NB4 (cell line): ENCODE results near the gene AUH.

Experiments used
- MYC ChIP-seq: IDR thresholded peaks from 2 replicates; pipeline ENCODE4 v1.6.1; 2011; ENCODE audit warnings: low read depth, low read length
- POLR2A ChIP-seq: IDR thresholded peaks from 2 replicates; pipeline ENCODE4 v1.6.1; 2011; ENCODE audit warnings: mild to moderate bottlenecking; ENCODE audit not compliant: insufficient read length; ENCODE audit errors: extremely low read depth
- TF ChIP-seq, protein P1 (sequence below): IDR thresholded peaks from one replicate; pipeline ENCODE4 v1.5.1; 2012; ENCODE audit warnings: low read depth, low read length
- TF ChIP-seq, protein P2 (sequence below): IDR thresholded peaks from 2 replicates; pipeline ENCODE4 v1.6.1; 2011; ENCODE audit warnings: low read depth, low read length

GRCh38 chr9:91340395-91340967, 21.2 kb downstream of the AUH start:
- TF ChIP-seq, protein P1, sequence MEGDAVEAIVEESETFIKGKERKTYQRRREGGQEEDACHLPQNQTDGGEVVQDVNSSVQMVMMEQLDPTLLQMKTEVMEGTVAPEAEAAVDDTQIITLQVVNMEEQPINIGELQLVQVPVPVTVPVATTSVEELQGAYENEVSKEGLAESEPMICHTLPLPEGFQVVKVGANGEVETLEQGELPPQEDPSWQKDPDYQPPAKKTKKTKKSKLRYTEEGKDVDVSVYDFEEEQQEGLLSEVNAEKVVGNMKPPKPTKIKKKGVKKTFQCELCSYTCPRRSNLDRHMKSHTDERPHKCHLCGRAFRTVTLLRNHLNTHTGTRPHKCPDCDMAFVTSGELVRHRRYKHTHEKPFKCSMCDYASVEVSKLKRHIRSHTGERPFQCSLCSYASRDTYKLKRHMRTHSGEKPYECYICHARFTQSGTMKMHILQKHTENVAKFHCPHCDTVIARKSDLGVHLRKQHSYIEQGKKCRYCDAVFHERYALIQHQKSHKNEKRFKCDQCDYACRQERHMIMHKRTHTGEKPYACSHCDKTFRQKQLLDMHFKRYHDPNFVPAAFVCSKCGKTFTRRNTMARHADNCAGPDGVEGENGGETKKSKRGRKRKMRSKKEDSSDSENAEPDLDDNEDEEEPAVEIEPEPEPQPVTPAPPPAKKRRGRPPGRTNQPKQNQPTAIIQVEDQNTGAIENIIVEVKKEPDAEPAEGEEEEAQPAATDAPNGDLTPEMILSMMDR = no peak
- TF ChIP-seq MYC (no peak), POLR2A (no peak)
- TF ChIP-seq, protein P2, sequence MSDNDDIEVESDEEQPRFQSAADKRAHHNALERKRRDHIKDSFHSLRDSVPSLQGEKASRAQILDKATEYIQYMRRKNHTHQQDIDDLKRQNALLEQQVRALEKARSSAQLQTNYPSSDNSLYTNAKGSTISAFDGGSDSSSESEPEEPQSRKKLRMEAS = no peak
